SU-DHL-6 (cell line): ENCODE results near the gene EDARADD.
"Not testable (repeated sequence)": the region's sequence is repeated elsewhere in the genome, so short reads cannot be mapped to it uniquely, and the experiment has no call there.

Experiments used
- H2AFZ ChIP-seq: fragments of 200-600 bp; sonication (generic); 2 replicates; pipeline ENCODE4 v1.6.1; 2014; ENCODE audit warnings: low read depth, mild to moderate bottlenecking, moderate library complexity, mixed read lengths, antibody characterized with exemption, low read length; ENCODE audit not compliant: severe bottlenecking
- H3F3A ChIP-seq: fragments of 200-600 bp; shearing (Covaris generic); 2 replicates; pipeline ENCODE4 v1.6.0; 2016; ENCODE audit warnings: antibody characterized with exemption, mild to moderate bottlenecking; ENCODE audit not compliant: insufficient read depth
- H3K27ac ChIP-seq: fragments of 200-600 bp; sonication (generic); 2 replicates; pipeline ENCODE4 v1.5.1; 2016; ENCODE audit warnings: low read depth, mild to moderate bottlenecking, low read length, moderate library complexity, mixed read lengths
- H3K27me3 ChIP-seq: fragments of 200-600 bp; sonication (generic), shearing (Covaris generic); 2 replicates; pipeline ENCODE4 v1.6.0; 2014; ENCODE audit warnings: mild to moderate bottlenecking, low read length
- H3K36me3 ChIP-seq: fragments of 200-600 bp; sonication (generic); 2 replicates; pipeline ENCODE4 v1.6.1; 2014; ENCODE audit warnings: mild to moderate bottlenecking, low read length, mixed read lengths
- H3K4me2 ChIP-seq: fragments of 300-600, 200-600 bp; shearing (Covaris generic), sonication (generic); 2 replicates; pipeline ENCODE4 v1.6.0; 2014; ENCODE audit warnings: low read length, low read depth, mild to moderate bottlenecking; ENCODE audit not compliant: poor library complexity, severe bottlenecking
- H3K4me3 ChIP-seq: fragments of 200-600 bp; sonication (generic); 2 replicates; pipeline ENCODE4 v1.5.1; 2014; ENCODE audit warnings: antibody characterized with exemption, low read length, mild to moderate bottlenecking, mixed read lengths; ENCODE audit not compliant: insufficient read depth, poor library complexity, severe bottlenecking
- H3K79me2 ChIP-seq: fragments of 200-600 bp; sonication (generic); 2 replicates; pipeline ENCODE4 v1.6.1; 2014; ENCODE audit warnings: mild to moderate bottlenecking, low read length, moderate library complexity; ENCODE audit not compliant: insufficient read depth
- H3K9ac ChIP-seq: fragments of 200-600 bp; sonication (generic); 2 replicates; pipeline ENCODE4 v1.7.0; 2014; ENCODE audit warnings: mild to moderate bottlenecking, low read length
- H3K9me2 ChIP-seq: fragments of 200-600 bp; sonication (generic); replicated peaks from 2 replicates; pipeline ENCODE4 v1.6.1; 2014; ENCODE audit warnings: low read length; ENCODE audit not compliant: insufficient read depth
- H3K9me3 ChIP-seq: fragments of 200-600 bp; sonication (generic); 2 replicates; pipeline ENCODE4 v1.6.1; 2014; ENCODE audit warnings: low read length, mixed read lengths; ENCODE audit not compliant: insufficient read depth
- H4K20me1 ChIP-seq: fragments of 200-600 bp; sonication (generic); 2 replicates; pipeline ENCODE4 v1.6.1; 2014; ENCODE audit warnings: low read depth, mild to moderate bottlenecking, antibody characterized with exemption, low read length, moderate library complexity, mixed read lengths
- EZH2phosphoT487 ChIP-seq: fragments of 200-600 bp; sonication (generic), shearing (Covaris generic); conservative IDR thresholded peaks from 2 replicates; pipeline ENCODE4 v1.6.1; 2018; ENCODE audit warnings: mild to moderate bottlenecking, antibody characterized with exemption, low read length, moderate library complexity, mixed read lengths
- TF ChIP-seq, protein P1 (sequence below): fragments of 200-600 bp; sonication (generic); IDR thresholded peaks from one replicate; pipeline ENCODE4 v1.5.1; 2017; ENCODE audit warnings: antibody characterized with exemption, mild to moderate bottlenecking, low read length, moderate library complexity; ENCODE audit not compliant: insufficient read depth, poor library complexity, severe bottlenecking

EDARADD gene

GRCh38 chr1:236365999-236366570, 28.0 kb upstream of the EDARADD start:
- Histone ChIP-seq H3K27ac (no peak overlapping the region), H3F3A (no peaks in the 10 kb centered on the region), H3K79me2 (no peaks in the 10 kb centered on the region), H3K9me2 (no peaks in the 10 kb centered on the region), H3K27me3 (no peaks in the 10 kb centered on the region), H2AFZ (no peak overlapping the region), H3K9me3 (no peaks in the 10 kb centered on the region), H3K4me2 (no peak overlapping the region), H4K20me1 (no peaks in the 10 kb centered on the region), H3K9ac (no peak overlapping the region), H3K4me3 (no peak overlapping the region), H3K36me3 (no peaks in the 10 kb centered on the region)
- TF ChIP-seq, protein P1, sequence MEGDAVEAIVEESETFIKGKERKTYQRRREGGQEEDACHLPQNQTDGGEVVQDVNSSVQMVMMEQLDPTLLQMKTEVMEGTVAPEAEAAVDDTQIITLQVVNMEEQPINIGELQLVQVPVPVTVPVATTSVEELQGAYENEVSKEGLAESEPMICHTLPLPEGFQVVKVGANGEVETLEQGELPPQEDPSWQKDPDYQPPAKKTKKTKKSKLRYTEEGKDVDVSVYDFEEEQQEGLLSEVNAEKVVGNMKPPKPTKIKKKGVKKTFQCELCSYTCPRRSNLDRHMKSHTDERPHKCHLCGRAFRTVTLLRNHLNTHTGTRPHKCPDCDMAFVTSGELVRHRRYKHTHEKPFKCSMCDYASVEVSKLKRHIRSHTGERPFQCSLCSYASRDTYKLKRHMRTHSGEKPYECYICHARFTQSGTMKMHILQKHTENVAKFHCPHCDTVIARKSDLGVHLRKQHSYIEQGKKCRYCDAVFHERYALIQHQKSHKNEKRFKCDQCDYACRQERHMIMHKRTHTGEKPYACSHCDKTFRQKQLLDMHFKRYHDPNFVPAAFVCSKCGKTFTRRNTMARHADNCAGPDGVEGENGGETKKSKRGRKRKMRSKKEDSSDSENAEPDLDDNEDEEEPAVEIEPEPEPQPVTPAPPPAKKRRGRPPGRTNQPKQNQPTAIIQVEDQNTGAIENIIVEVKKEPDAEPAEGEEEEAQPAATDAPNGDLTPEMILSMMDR, result no peak

DNA sequence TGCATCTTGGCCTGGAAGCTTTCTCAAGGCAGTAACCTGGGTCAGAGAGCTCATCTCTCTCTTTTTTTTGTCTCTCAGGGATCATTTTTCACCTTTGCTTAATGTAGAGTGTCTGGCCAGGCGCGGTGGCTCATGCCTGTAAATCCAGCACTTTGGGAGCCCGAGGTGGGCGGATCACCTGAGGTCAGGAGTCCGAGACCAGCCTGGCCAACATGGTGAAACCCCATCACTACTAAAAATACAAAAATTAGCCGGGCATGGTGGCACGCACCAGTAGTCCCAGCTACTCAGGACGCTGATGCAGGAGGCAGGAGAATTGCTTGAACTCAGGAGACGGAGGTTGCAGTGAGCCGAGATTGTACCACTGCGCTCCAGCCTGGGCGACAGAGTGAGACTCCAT, 27.4 kb upstream of the EDARADD start:
- H3F3A ChIP-seq, H2AFZ ChIP-seq, H3K27ac ChIP-seq, H3K9me2 ChIP-seq, H3K36me3 ChIP-seq, H4K20me1 ChIP-seq, H3K79me2 ChIP-seq, H3K9me3 ChIP-seq, H3K9ac ChIP-seq, H3K27me3 ChIP-seq, H3K4me3 ChIP-seq, H3K4me2 ChIP-seq: not testable (repeated sequence)

- H3K27me3 ChIP-seq, result no peaks in the 10 kb centered on the region
- TF ChIP-seq, protein P1, result no peak
- no peak for TF ChIP-seq EZH2phosphoT487
- no peaks in the 10 kb centered on the region for H3F3A ChIP-seq
- no peaks in the 10 kb centered on the region for H3K9me3 ChIP-seq
- H3K27ac ChIP-seq, result no peak overlapping the region
- H4K20me1 ChIP-seq, result no peaks in the 10 kb centered on the region
- no peaks in the 10 kb centered on the region for H3K36me3 ChIP-seq
- H3K9me2 ChIP-seq, result no peaks in the 10 kb centered on the region
- H3K79me2 ChIP-seq, result no peaks in the 10 kb centered on the region
- H2AFZ ChIP-seq, result no peak overlapping the region
- no peak overlapping the region for H3K4me2 ChIP-seq
- H3K9ac ChIP-seq, result no peak overlapping the region
- H3K4me3 ChIP-seq, result no peak overlapping the region
Measured at GRCh38 chr1:236370420-236370819, 23.7 kb upstream of the EDARADD start.

DNA sequence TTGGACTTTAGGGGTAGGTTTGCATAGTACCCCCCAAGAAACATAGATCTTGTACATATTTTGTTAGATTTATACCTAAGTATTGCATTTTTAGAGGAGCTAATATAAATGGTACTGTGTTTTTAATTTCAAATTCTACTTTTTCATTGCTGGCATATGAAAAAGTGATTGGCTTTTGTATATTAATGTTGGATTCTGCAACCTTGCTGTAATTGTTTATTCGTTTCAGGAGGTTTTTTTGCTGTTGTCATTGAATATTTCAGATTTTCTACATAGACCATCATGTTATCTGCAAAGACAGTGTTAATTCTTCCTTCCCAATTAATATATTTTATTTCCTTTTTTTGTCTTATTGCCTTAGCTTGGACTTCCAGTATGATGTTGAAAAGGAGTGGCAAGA, 23.0 kb upstream of the EDARADD start:
- Histone ChIP-seq H2AFZ (no peak overlapping the region), H4K20me1 (no peaks in the 10 kb centered on the region), H3K9me3 (no peaks in the 10 kb centered on the region), H3K36me3 (no peaks in the 10 kb centered on the region), H3K79me2 (no peaks in the 10 kb centered on the region), H3K4me2 (no peak overlapping the region), H3K27ac (no peak overlapping the region), H3K9me2 (no peaks in the 10 kb centered on the region), H3F3A (no peaks in the 10 kb centered on the region), H3K27me3 (no peaks in the 10 kb centered on the region), H3K4me3 (no peak overlapping the region), H3K9ac (no peak overlapping the region)
- TF ChIP-seq EZH2phosphoT487, result no peak
- TF ChIP-seq, protein P1, result no peak
